GM12874 (cell line): ENCODE data around the gene SYNJ2.

Experiments used
- TF ChIP-seq, protein P1 (sequence below): IDR thresholded peaks from 2 replicates; pipeline ENCODE4 v1.5.1; 2011; ENCODE audit warnings: low read depth, mild to moderate bottlenecking, control low read depth, low read length, moderate library complexity; ENCODE audit not compliant: insufficient read depth

Gene SYNJ2, protein sequence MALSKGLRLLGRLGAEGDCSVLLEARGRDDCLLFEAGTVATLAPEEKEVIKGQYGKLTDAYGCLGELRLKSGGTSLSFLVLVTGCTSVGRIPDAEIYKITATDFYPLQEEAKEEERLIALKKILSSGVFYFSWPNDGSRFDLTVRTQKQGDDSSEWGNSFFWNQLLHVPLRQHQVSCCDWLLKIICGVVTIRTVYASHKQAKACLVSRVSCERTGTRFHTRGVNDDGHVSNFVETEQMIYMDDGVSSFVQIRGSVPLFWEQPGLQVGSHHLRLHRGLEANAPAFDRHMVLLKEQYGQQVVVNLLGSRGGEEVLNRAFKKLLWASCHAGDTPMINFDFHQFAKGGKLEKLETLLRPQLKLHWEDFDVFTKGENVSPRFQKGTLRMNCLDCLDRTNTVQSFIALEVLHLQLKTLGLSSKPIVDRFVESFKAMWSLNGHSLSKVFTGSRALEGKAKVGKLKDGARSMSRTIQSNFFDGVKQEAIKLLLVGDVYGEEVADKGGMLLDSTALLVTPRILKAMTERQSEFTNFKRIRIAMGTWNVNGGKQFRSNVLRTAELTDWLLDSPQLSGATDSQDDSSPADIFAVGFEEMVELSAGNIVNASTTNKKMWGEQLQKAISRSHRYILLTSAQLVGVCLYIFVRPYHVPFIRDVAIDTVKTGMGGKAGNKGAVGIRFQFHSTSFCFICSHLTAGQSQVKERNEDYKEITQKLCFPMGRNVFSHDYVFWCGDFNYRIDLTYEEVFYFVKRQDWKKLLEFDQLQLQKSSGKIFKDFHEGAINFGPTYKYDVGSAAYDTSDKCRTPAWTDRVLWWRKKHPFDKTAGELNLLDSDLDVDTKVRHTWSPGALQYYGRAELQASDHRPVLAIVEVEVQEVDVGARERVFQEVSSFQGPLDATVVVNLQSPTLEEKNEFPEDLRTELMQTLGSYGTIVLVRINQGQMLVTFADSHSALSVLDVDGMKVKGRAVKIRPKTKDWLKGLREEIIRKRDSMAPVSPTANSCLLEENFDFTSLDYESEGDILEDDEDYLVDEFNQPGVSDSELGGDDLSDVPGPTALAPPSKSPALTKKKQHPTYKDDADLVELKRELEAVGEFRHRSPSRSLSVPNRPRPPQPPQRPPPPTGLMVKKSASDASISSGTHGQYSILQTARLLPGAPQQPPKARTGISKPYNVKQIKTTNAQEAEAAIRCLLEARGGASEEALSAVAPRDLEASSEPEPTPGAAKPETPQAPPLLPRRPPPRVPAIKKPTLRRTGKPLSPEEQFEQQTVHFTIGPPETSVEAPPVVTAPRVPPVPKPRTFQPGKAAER (N-terminal part only)

DNA sequence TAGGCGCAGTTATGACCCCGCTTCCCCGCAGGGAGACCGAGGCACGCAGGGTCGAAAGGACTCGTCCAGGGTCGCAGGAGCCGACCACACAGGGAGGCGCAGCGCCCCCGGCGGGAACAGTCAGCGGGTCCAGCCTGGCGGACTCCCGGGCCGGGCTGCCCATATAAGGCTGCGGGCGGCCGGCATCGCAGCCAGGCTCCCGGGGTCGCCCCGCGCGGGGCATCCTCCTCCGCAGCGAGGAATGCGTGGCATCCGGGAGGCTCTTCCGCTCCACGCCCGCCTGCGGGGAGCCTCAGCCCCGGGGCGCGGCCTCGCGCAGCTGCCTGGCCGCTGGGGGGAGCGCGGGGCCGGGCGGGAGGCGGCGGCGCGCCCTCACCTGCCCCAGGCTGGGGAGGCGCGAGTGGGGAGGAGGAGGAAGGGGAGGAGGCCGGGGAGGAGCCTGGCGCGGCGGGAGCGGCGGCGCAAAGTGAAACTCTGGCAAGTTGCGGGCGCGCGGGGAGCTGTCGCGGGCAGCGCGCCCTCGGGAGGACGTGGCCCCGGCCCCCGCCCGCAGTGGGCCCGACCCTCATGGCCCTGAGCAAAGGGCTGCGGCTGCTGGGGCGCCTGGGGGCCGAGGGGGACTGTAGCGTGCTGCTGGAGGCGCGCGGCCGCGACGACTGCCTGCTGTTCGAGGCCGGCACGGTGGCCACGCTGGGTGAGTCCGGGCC, at the start of gene SYNJ2:
TSS of gene SYNJ2 (plus strand) at position 469 of the 707 bp plus-strand sequence. CDS start at position 568, 99 bp downstream.
- TF ChIP-seq, protein P1, sequence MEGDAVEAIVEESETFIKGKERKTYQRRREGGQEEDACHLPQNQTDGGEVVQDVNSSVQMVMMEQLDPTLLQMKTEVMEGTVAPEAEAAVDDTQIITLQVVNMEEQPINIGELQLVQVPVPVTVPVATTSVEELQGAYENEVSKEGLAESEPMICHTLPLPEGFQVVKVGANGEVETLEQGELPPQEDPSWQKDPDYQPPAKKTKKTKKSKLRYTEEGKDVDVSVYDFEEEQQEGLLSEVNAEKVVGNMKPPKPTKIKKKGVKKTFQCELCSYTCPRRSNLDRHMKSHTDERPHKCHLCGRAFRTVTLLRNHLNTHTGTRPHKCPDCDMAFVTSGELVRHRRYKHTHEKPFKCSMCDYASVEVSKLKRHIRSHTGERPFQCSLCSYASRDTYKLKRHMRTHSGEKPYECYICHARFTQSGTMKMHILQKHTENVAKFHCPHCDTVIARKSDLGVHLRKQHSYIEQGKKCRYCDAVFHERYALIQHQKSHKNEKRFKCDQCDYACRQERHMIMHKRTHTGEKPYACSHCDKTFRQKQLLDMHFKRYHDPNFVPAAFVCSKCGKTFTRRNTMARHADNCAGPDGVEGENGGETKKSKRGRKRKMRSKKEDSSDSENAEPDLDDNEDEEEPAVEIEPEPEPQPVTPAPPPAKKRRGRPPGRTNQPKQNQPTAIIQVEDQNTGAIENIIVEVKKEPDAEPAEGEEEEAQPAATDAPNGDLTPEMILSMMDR = peak; percentile 61

DNA sequence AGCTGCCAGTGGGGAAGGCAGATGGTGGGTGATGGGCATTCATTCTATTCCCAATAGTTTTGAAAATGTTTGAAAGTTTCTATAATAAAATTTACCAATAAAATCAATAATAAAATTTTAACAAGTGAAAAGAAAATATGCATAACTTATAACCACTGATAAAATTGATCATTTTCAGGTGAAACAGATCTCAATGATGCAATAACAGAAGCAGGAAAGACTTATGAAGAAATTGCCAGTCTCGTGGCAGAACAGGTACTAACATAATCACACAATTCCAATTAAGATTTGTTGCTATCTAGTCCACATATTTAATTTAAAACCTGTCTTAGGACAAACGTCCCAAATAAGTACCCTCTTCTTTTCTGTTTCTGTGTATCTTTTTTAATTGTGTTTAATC, 45.9 kb upstream of the SYNJ2 start:
- TF ChIP-seq, protein P1 = no peak

DNA sequence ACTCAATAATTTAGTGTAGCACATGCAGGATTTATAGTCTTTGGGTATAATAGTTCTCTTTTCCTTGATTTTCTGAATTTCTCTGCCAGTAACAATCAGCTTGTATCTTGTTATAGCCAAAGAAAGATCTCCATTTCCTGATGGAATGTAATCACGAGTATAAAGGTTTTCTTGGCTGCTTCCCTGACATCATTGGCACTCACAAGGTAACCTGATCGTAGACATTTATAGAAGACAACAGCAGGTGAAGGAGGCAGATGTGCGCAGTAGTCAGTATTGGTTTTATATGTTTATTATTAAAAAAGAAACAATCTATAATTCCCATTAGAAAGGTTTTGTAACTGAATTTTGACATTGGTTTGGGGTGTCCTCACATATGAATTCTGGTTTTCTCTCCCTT, 44.3 kb upstream of the SYNJ2 start:
- TF ChIP-seq, protein P1 = no peak

DNA sequence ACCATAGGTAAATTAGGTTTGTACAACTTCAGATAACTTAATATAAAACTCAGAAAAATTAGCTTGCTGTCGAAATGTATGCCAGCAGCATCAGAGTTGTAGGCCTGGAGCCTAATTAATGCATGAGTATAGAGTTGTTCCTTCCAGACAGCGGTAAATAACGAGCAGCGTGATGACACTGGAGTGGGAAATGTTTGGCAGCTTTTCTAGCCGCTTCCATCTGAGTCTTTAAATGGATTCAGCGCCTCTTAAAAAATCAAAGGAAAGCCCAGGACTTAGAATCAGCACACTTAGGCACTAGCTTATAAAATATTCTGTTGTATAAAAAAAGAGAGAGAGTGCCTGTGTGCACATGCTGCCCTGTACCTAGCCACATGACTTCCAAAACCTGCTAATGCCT, 43.7 kb upstream of the SYNJ2 start:
- TF ChIP-seq, protein P1 = no peak

DNA sequence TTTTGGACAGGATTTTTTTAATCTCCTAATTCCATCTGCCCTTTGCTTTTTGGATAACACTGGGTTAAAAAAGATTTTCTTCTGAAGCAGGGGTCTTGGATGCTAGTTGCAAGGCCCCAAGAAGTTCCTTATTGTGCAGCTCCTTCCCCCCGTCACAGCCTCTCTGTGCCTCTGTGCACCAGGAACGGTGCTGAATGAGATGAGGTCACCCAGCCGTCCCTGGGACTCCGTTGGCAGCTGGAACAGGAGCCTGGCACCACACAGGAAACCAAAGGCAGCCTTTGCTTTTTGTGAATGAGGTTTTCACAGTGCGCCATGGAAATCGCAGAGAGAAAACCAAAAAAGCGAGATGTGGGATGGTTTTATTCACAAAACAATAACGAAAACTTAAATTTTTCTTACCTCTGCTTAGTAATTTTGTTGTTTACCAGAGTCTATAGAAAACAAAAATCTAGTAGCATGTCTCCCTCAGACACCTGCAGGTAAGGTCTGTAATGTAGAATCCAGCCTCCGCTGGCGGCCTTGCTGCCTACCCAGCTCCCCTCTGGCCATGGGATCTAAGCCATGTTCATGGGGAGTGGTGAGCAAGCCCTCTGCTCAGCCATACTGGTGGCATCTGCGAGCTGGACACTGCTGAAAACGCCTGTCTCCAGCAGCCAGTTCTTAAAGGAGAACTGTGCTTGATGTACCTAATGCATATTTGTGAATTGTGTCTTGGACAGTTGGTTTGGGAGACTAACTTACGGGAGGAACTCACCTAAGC, 40.4 kb upstream of the SYNJ2 start:
- TF ChIP-seq, protein P1 = no peak

DNA sequence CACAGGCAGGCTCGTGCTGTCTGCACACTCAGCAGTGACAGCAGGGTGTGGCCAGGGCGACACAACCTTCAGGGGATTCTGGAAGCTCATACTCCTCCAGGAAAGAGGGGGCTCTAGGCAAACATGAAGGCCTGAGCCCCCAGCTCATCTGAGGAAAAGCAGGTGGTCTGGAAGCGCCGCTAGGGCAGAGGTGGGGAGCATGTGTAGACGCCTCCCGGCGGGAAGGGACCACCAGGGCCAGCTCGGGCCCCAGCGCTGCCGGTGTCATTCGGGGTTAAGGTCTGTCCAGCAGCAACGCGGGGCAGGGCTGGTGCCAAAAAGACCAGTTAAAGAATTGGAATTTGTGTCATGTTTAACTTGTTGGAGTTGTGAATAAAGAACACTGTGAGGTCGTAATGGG, 39.3 kb upstream of the SYNJ2 start:
- TF ChIP-seq, protein P1 = no peak
